CD14-positive monocyte (primary cell): ENCODE measurements around the gene SLC26A9. TPM values are rescaled to one million over a fixed set of nuclear protein-coding genes. Genes with fewer than 3 reads are reported as not detected.

Source experiments
- DNase-seq, 3 donors: peaks; one replicate each; pipeline ENCODE4 v3.0.0-alpha.2; 2011 to 2022
- H2AFZ ChIP-seq: 2 replicates; pipeline ENCODE4 v1.6.0; 2012; ENCODE audit warnings: mild to moderate bottlenecking, low read depth, low read length, inconsistent platforms; ENCODE audit not compliant: insufficient read depth, poor library complexity, severe bottlenecking
- H3K27ac ChIP-seq, 2 donors: 1 replicate in 1 of 2; 2 replicates in 1 of 2; pipeline ENCODE4 v1.5.1; 2012 to 2013; ENCODE audit warnings: low read length in 2 of 2, control low read depth in 1 of 2, inconsistent platforms in 1 of 2, low read depth in 1 of 2, mild to moderate bottlenecking in 1 of 2
- H3K27me3 ChIP-seq, 2 donors: one replicate each; pipeline versions ENCODE4 v1.6.0 to v1.6.1; 2011 to 2013; ENCODE audit warnings: low read length in 2 of 2; ENCODE audit not compliant: control insufficient read depth in 2 of 2, insufficient read depth in 2 of 2
- H3K36me3 ChIP-seq, 2 donors: replicated peaks in 1 of 2; 1 replicate in 1 of 2; 2 replicates in 1 of 2; pipeline versions ENCODE4 v1.5.1 to v1.6.1; 2012 to 2013; ENCODE audit warnings: low read length in 2 of 2, control low read depth in 1 of 2, inconsistent platforms in 1 of 2, mild to moderate bottlenecking in 1 of 2; ENCODE audit not compliant: insufficient read depth in 2 of 2, control insufficient read depth in 1 of 2
- H3K4me1 ChIP-seq, 2 donors: 1 replicate in 1 of 2; 2 replicates in 1 of 2; pipeline versions ENCODE4 v1.5.1 to v1.6.1; 2012 to 2013; ENCODE audit warnings: low read length in 2 of 2, control low read depth in 1 of 2, inconsistent platforms in 1 of 2, mild to moderate bottlenecking in 1 of 2, moderate library complexity in 1 of 2; ENCODE audit not compliant: insufficient read depth in 2 of 2, control insufficient read depth in 1 of 2
- H3K4me2 ChIP-seq: replicated peaks from 2 replicates; pipeline ENCODE3; 2012; ENCODE audit warnings: low read length, moderate library complexity, mild to moderate bottlenecking; ENCODE audit not compliant: poor library complexity, severe bottlenecking; ENCODE audit errors: extremely low read depth
- H3K4me3 ChIP-seq, 3 experiments: fragments of 200-600 bp in 1 of 3; sonication (generic) in 1 of 3; replicated peaks in 1 of 3; 1 replicate in 2 of 3; 2 replicates in 1 of 3; pipeline ENCODE4 v1.5.1; 2011 to 2013; ENCODE audit warnings: low read length in 3 of 3, mild to moderate bottlenecking in 3 of 3, control low read depth in 2 of 3, low read depth in 2 of 3, inconsistent platforms in 1 of 3, moderate library complexity in 1 of 3
- H3K79me2 ChIP-seq: 2 replicates; pipeline ENCODE4 v1.6.0; 2012; ENCODE audit warnings: mild to moderate bottlenecking, control low read depth, inconsistent platforms, low read length, moderate library complexity; ENCODE audit not compliant: insufficient read depth
- H3K9ac ChIP-seq: 2 replicates; pipeline ENCODE4 v1.6.0; 2017; ENCODE audit warnings: low read length, mild to moderate bottlenecking; ENCODE audit not compliant: insufficient read depth, poor library complexity, severe bottlenecking
- H3K9me3 ChIP-seq, 2 donors: replicated peaks in 1 of 2; 1 replicate in 1 of 2; 2 replicates in 1 of 2; pipeline versions ENCODE4 v1.5.1 to v1.6.1; 2012 to 2013; ENCODE audit warnings: low read length in 2 of 2, control low read depth in 1 of 2; ENCODE audit not compliant: control insufficient read depth in 1 of 2, insufficient read depth in 1 of 2
- H4K20me1 ChIP-seq: 2 replicates; pipeline ENCODE4 v1.6.0; 2012; ENCODE audit warnings: mild to moderate bottlenecking, low read length, control low read depth, moderate library complexity; ENCODE audit not compliant: insufficient read depth
- H3K27ac Mint-ChIP-seq, 7 donors: one replicate each; pipeline ENCODE4 v1.8.0; 2020; ENCODE audit warnings: mild to moderate bottlenecking in 7 of 7, mixed read lengths in 7 of 7, moderate library complexity in 6 of 7, inconsistent platforms in 2 of 7
- H3K27me3 Mint-ChIP-seq, 3 donors: one replicate each; pipeline ENCODE4 v1.8.0; 2021 to 2022; ENCODE audit warnings: low read depth in 3 of 3, mild to moderate bottlenecking in 3 of 3, mixed read lengths in 3 of 3, moderate library complexity in 3 of 3, inconsistent platforms in 1 of 3
- H3K36me3 Mint-ChIP-seq, 2 donors: one replicate each; pipeline ENCODE4 v1.8.0; 2020; ENCODE audit warnings: mixed read lengths in 2 of 2, inconsistent platforms in 1 of 2, mild to moderate bottlenecking in 1 of 2
- H3K4me1 Mint-ChIP-seq: one replicate; pipeline ENCODE4 v1.8.0; 2020; ENCODE audit warnings: mild to moderate bottlenecking, mixed read lengths
- H3K4me3 Mint-ChIP-seq, 2 donors: one replicate each; pipeline ENCODE4 v1.8.0; 2020; ENCODE audit warnings: mild to moderate bottlenecking in 2 of 2, mixed read lengths in 2 of 2, moderate library complexity in 1 of 2
- H3K9me3 Mint-ChIP-seq, 7 donors: one replicate each; pipeline ENCODE4 v1.8.0; 2020 to 2022; ENCODE audit warnings: mixed read lengths in 7 of 7, mild to moderate bottlenecking in 6 of 7, moderate library complexity in 6 of 7, inconsistent platforms in 2 of 7
- CTCF ChIP-seq: fragments of 200-600 bp; IDR thresholded peaks from one replicate; pipeline ENCODE4 v1.8.0; 2022; ENCODE audit warnings: antibody characterized with exemption, mild to moderate bottlenecking
- WGBS: methylation state at CpG from one replicate; pipeline ENCODE4 v1.1.5; 2013; ENCODE audit warnings: missing lambda C conversion rate; ENCODE audit not compliant: insufficient coverage; 5-methylcytosine and 5-hydroxymethylcytosine counted together
- intact Hi-C, 2 donors: fragments of 100-400 bp; cut with micrococcal nuclease; formaldehyde crosslinking; loops; one replicate each; pipeline versions ENCODE4 v1.15.0 to v1.15.1; 2023
- polyA plus RNA-seq, 3 donors: library from polyadenylated mRNA; depleted of rRNA in 1 of 3; unstranded in 2 of 3; stranded (reverse) in 1 of 3; fragments of 300-500 nt in 2 of 3; fragments of >200 nt in 1 of 3; fragmentation: Illumina TruSeq in 2 of 3; gene quantifications; 1 replicate in 2 of 3; 2 replicates in 1 of 3; pipeline ENCODE4 v1.2.3, GENCODE V29; 2012 to 2021

Gene SLC26A9
- polyA plus RNA-seq, 3 donors: 0.04 TPM; not detected in 2

- Histone ChIP-seq H4K20me1 (no peaks in the 10 kb centered on the region), H3K9me3 (no peaks in the 10 kb centered on the region), H3K27ac (no peak overlapping the region), H3K4me1 (peaks cover 19 to 46% of the 10 kb centered on the region in 2 donors), H3K4me3 (no peak overlapping the region), H3K27me3 (peaks cover 0 to 3% of the 10 kb centered on the region in 2 donors), H3K79me2 (no peaks in the 10 kb centered on the region), H3K9ac (no peak overlapping the region), H3K36me3 (no peaks in the 10 kb centered on the region), H2AFZ (no peak overlapping the region), H3K4me2 (no peak overlapping the region)
- Mint-ChIP-seq H3K27me3 (peaks cover 7 to 11% (median 7%) of the 10 kb centered on the region in 3 donors), H3K36me3 (no peaks in the 10 kb centered on the region), H3K9me3 (peaks cover 0 to 1% (median 0%) of the 10 kb centered on the region in 7 donors), H3K27ac (no peak overlapping the region), H3K4me1 (peaks cover 33% of the 10 kb centered on the region), H3K4me3 (no peak overlapping the region)
- intact Hi-C loops: no loop called here
- 94% methylated on average over 7 of the region's 8 CpGs for WGBS
- no peak for DNase-seq
- no peak for TF ChIP-seq CTCF
Measured at GRCh38 chr1:205950280-205950679, 7.0 kb upstream of the SLC26A9 start.

GRCh38 chr1:205949753-205950152 lies 6.5 kb upstream of the SLC26A9 start:
- TF ChIP-seq CTCF: no peak
- Histone ChIP-seq H3K4me1 (peaks cover 19 to 46% of the 10 kb centered on the region in 2 donors), H3K4me3 (no peak overlapping the region), H3K9ac (no peak overlapping the region), H2AFZ (no peak overlapping the region), H4K20me1 (no peaks in the 10 kb centered on the region), H3K27me3 (peaks cover 0 to 3% of the 10 kb centered on the region in 2 donors), H3K36me3 (no peaks in the 10 kb centered on the region), H3K9me3 (no peaks in the 10 kb centered on the region), H3K79me2 (no peaks in the 10 kb centered on the region), H3K4me2 (no peak overlapping the region), H3K27ac (no peak overlapping the region)
- Mint-ChIP-seq H3K4me1 (peaks cover 33% of the 10 kb centered on the region), H3K27ac (peak overlapping the region in 1 of 7 donors; percentile 2), H3K4me3 (no peak overlapping the region), H3K9me3 (peaks cover 0 to 1% (median 0%) of the 10 kb centered on the region in 7 donors), H3K36me3 (no peaks in the 10 kb centered on the region), H3K27me3 (peaks cover 7 to 10% (median 7%) of the 10 kb centered on the region in 3 donors)
- 100% methylated on average over 1 of the region's 1 CpG for WGBS
- DNase-seq: no peak
- intact Hi-C loops: no loop called here
